Fibroblast of peridontal ligament (primary cell): Measurements from ENCODE around the gene COL18A1.
"Not testable (repeated sequence)": the region's sequence is repeated elsewhere in the genome, so short reads cannot be mapped to it uniquely, and the experiment has no call there.

ENCODE experiments used
- DNase-seq: peaks from one replicate; pipeline ENCODE4 v3.0.0-alpha.2; 2010; ENCODE audit errors: extremely low read depth

Gene COL18A1

GRCh38 chr21:45557616-45558043 lies 152.7 kb downstream of the COL18A1 start:
- DNase-seq, result no peak

- DNase-seq, result no peak
Measured at GRCh38 chr21:45558044-45558721, 153.2 kb downstream of the COL18A1 start.

DNA sequence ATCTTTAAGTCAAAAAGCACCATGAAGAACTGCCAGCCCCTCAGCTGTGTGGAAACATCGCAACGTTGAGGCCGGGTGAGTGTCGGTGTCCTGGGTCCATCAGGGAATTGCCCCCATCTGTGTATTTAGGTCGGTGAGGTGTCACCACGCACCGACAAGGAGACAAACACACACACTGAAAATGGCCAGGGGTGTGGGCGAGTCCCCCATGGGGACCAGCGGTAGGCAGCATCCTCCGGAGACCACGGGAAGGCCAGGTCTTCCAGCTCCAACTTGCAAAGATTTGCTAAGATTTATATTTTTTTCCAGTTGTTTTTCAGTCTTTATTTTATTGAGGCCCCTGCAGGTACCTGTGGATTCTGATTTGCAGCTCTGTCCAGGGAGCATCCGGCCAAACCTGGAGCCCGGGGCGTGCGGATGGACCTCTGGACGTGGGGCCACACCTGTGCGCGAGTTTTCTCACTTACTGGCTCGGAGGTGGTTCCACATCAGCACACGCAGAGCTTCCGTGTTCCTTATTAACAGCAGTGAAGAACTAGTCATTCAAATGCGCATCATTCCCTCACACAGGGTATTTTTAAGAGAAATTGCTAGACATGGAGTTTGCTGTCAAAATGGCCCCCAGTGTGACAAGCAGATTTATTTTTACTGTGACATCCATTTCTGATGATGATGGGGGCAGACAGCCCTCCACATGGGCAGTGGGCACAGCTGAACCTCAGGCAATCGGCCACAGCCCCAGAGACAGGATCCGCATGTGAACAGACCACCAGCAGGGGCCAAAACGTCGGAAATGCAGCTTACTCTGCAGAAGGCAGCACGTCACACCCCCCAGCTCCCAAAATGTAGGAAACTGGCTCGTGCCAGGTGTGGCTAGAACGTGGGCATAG lies 154.5 kb downstream of the COL18A1 start:
- no peak for DNase-seq

DNA sequence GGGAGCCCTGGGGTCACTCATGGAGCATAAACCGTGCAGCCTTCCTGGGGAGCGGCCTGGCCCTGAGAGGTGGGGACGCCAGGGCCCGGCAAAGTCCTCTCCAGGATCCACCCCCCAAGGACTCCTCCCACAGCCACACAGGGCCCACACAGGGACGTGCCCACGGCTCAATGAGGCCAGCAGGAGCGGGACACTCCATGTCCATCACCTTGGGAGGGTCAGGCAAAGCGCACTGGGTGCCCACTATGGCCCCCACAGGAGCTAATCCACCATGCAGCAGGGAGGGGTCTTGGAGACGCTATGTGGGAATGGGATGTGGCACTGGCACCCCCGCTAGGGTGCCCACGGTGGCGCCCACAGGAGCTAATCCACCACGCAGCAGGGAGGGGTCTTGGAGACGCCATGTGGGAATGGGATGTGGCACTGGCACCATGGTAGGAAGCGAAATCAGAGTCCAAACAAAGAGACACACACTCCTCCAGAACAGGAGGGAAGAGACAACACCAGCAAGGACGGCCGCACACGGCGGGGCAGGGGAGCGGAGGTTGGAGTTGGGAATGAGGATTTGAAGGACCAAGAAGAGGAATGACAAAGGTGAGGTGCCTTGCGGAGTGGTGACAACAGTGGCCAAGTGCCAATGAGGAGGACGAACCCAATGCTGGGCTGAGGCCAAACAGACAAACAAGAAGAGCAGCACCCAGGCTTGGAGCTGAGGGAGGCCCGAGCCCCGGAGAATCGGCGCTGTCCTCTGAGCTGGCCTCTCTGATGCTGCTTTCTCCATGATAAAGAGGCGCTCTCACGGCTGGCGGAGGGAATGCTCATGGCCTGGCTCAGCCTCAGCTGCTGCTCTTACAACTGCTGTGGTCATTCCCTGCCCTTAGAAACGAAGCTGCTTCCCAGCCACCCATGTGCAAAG lies 155.4 kb downstream of the COL18A1 start:
- no peak for DNase-seq

- not testable (repeated sequence) for DNase-seq
Measured at GRCh38 chr21:45561241-45561640, 156.3 kb downstream of the COL18A1 start.

DNA sequence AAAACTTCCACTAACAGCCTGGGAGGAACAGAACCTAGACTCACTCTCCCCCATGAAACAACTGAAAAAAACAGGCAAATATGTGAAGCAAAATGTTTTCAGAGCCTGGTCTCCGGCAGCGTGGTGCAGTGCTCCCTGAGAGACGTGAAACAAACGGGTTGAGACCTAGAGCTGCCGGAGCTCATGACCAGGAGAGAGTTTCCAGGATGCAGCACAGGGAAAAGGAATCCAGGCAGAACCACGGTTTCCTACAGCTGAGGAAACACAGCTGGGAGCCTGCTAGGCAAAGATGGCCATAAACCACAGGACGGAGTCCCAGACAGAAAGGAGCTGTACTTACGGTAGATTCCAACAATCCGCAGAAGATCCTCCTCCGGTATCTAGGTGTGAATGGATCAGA lies 157.4 kb downstream of the COL18A1 start:
- DNase-seq, result no peak

GRCh38 chr21:45562965-45563364 lies 158.0 kb downstream of the COL18A1 start:
- peak; percentile 23 for DNase-seq
